ENCODE data around the gene WDR73. TPM values are rescaled to one million over a fixed set of nuclear protein-coding genes. Genes with fewer than 3 reads are reported as not detected.

WDR73 gene
- 56.0 and 88.7 TPM in 2 replicates for total RNA-seq (2011; cell fraction: chromatin; rRNA removed; ENCODE audit: low replicate concordance)
- total RNA-seq (2011; cell fraction: nucleolus; rRNA removed) = 38.7 and 40.2 TPM in 2 replicates
- 39.6 and 44.4 TPM in 2 replicates for total RNA-seq (2011; cell fraction: nucleoplasm; rRNA removed)
- total RNA-seq (2014; rRNA removed) (20.7 and 21.7 TPM in 2 replicates), total RNA-seq (2014; rRNA removed; fragmentation: Illumina TruSeq; extraction: Trizol) (24.3 and 24.4 TPM in 2 replicates), total RNA-seq (2015; rRNA removed; fragmentation: Illumina TruSeq; extraction: Trizol) (18.6 and 19.8 TPM in 2 replicates), total RNA-seq (2021) (21.7 and 22.8 TPM in 2 replicates), polyA plus RNA-seq (2011; rRNA removed) (20.1 and 24.3 TPM in 2 replicates), polyA plus RNA-seq (2014; fragmentation: Illumina TruSeq; extraction: Trizol) (21.9 and 25.4 TPM in 2 replicates), polyA plus RNA-seq (2014; fragmentation: Nextera tagmentation; extraction: Ambion mirVana) (10 to 100 TPM in 1 of 2 experiments, 1 to 10 TPM in 1; 9.2 to 11.5 TPM), polyA plus RNA-seq (2014; rRNA removed) (23.9 and 30.7 TPM in 2 replicates), polyA minus RNA-seq (2011; rRNA and poly(A)+ RNA removed) (23.4 and 29.0 TPM in 2 replicates), Bru-seq, nascent RNA (percentile 77 among the genes with signal in this experiment), BruChase-seq, experiment 1, labeled RNA remaining after a 2-hour chase (percentile 71 among the genes with signal in this experiment), BruChase-seq, experiment 2, labeled RNA remaining after a 6-hour chase (percentile 70 among the genes with signal in this experiment)
- polyA plus RNA-seq (2011; cell fraction: cytosol; rRNA removed) = 19.5 and 21.1 TPM in 2 replicates
- polyA plus RNA-seq (2011; cell fraction: nucleus; rRNA removed) = 46.9 and 57.8 TPM in 2 replicates
- polyA plus RNA-seq (2012) = 16.7 and 20.6 TPM in 2 replicates
- 6.8 and 11.5 TPM in 2 replicates for polyA minus RNA-seq (2011; cell fraction: cytosol; rRNA and poly(A)+ RNA removed)
- polyA minus RNA-seq (2011; cell fraction: nucleus; rRNA and poly(A)+ RNA removed) = 17.0 and 20.9 TPM in 2 replicates
- long read RNA-seq, experiment 1, full-length matches to known transcripts = 47 of 77 reads
- long read RNA-seq, experiment 1, partial matches to known transcripts = 7 of 77 reads
- long read RNA-seq, experiment 1, other reads (novel, unspliced or antisense) = 23 of 77 reads
- long read RNA-seq, experiment 2, full-length matches to known transcripts = 14 of 25 reads
- long read RNA-seq, experiment 2, partial matches to known transcripts = 7 of 25 reads
- long read RNA-seq, experiment 2, other reads (novel, unspliced or antisense) = 4 of 25 reads
- long read RNA-seq, experiment 3, full-length matches to known transcripts = 28 of 36 reads
- long read RNA-seq, experiment 3, partial matches to known transcripts = 1 of 36 reads
- long read RNA-seq, experiment 3, other reads (novel, unspliced or antisense) = 7 of 36 reads

DNA sequence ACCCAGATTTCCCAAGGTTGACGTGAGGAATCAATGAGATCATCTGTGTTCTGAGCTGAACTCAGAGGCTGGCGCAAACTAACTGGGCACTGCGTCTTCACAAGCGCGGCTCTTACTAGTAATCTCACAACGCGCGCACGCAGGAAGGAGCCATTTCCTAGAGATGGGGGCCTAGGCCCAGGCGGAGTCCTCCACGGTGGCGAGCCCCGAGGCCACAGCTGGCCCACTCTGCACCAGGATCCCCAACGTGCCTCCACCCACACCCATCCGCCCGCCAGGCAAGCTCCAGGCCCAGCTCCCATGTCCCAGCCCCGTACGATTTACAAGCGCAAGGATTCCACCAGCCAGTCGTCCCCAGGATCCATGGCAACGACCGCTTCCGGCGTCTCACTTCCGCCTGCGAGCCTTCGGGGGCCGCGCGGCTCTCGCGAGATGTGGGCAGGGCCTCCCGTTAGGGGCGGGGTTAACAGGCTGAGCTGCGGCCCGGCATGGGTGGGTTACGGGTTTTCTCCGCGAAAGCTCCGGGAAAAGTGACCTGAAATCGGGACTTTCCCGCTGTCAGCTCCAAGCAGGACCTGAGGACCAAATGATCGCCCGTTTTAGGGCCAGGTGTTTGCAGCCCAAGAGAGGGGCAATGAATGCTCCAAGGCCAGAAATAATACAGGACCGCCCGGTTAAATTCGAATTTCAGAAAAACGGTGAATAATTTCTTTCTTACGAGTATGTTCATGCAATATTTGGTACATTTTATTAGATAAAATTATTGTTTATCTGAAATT, at the start of gene WDR73:
Gene WDR73 (minus strand): TSS at position 374 of the 779 bp plus-strand sequence. CDS start 9 bp downstream, at position 365.
- CTCF ChIA-PET (ENCODE audit: low intra/inter-chr PET ratio) = interaction anchor here (1.0 kb wide), 1 partner anchor 167 kb away, joined by 3 read pairs; no protein-coding TSS in a partner anchor
- no peaks in the 10 kb centered on the region for H3K9me3 ChIP-seq (replicated peaks; ENCODE audit: control insufficient read depth, insufficient read depth, low read depth, low read length)
- intact Hi-C loops (cut with micrococcal nuclease) = loop anchor here (2.0 kb wide), 1 partner anchor 167 kb away; no protein-coding TSS in a partner anchor
- H2AFZ ChIP-seq (ENCODE audit: low read depth, low read length) = peak within 1 kb of the TSS; percentile 95
- H3K27me3 ChIP-seq (ENCODE audit: control insufficient read depth in 2 of 2, insufficient read depth in 2 of 2, low read length in 2 of 2) = no peaks in the 10 kb centered on the region
- peaks cover 29% of the 10 kb centered on the region; the same call in 2 of the 3 replicates for H3K36me3 ChIP-seq (ENCODE audit: control insufficient read depth, insufficient read depth, low read length)
- H3K27ac ChIP-seq (ENCODE audit: extremely low read depth, low read depth, low read length) = peak within 1 kb of the TSS; percentile 72
- TSS peak; percentile 91 for BruUV-seq (replicated peaks)
- H3K4me3 ChIP-seq = peak within 1 kb of the TSS; percentile 78
- H3K9ac ChIP-seq (ENCODE audit: insufficient read depth in 1 of 2, low read depth in 2 of 2, low read length in 2 of 2) = peak within 1 kb of the TSS; percentile 85 to 97
- ATAC-seq = peak; percentile 99
- H4K20me1 ChIP-seq (replicated peaks; ENCODE audit: control insufficient read depth, insufficient read depth, low read length) = no peaks in the 10 kb centered on the region; the same call in 1 of the 2 replicates
- H3K9me1 ChIP-seq (ENCODE audit: control insufficient read depth, insufficient read depth, low read length) = peaks cover 2% of the 10 kb centered on the region
- peak; percentile 93 to 97 (median 96) for DNase-seq (ENCODE audit: extremely low read depth in 1 of 4, low spot score in 3 of 4)
- H3K79me2 ChIP-seq (ENCODE audit: control insufficient read depth, insufficient read depth, low read length) = peaks cover 17% of the 10 kb centered on the region
- FAIRE-seq = peak; percentile 98
- under 1% methylated on average over 39 of the region's 49 CpGs for WGBS (ENCODE audit: insufficient coverage, low coverage, missing lambda C conversion rate)
- POLR2A ChIA-PET = interaction anchor here (0.7 to 1.6 kb wide), 5 partner anchors 9 to 174 kb away, joined by 3 read pairs; no protein-coding TSS in a partner anchor
- in situ Hi-C loops (cut with MboI) = no loop called here
- peak within 1 kb of the TSS; percentile 86 for H3K4me2 ChIP-seq (ENCODE audit: insufficient read depth, low read length)
- peaks cover 6 to 24% of the 10 kb centered on the region in 2 experiments; a peak in 3 of 5 replicates for H3K4me1 ChIP-seq (replicated peaks in 1 of 2; ENCODE audit: control insufficient read depth in 2 of 2, insufficient read depth in 2 of 2, low read length in 2 of 2)
- TF ChIP-seq, protein P1, sequence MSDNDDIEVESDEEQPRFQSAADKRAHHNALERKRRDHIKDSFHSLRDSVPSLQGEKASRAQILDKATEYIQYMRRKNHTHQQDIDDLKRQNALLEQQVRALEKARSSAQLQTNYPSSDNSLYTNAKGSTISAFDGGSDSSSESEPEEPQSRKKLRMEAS (CRISPR knock-in tag; IDR thresholded peaks at IDR 0.05) = peak; percentile 60
- TF ChIP-seq, protein P2, sequence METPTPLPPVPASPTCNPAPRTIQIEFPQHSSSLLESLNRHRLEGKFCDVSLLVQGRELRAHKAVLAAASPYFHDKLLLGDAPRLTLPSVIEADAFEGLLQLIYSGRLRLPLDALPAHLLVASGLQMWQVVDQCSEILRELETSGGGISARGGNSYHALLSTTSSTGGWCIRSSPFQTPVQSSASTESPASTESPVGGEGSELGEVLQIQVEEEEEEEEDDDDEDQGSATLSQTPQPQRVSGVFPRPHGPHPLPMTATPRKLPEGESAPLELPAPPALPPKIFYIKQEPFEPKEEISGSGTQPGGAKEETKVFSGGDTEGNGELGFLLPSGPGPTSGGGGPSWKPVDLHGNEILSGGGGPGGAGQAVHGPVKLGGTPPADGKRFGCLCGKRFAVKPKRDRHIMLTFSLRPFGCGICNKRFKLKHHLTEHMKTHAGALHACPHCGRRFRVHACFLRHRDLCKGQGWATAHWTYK (CRISPR knock-in tag; IDR thresholded peaks at IDR 0.05) = 0 out of 2 replicates have a peak, but pooled peaks have one; percentile 28
- TF ChIP-seq ARHGAP35 (IDR thresholded peaks at IDR 0.05; ENCODE audit: partially characterized antibody) (peak; percentile 95), MAFF (IDR thresholded peaks at IDR 0.05; ENCODE audit: low read length) (peak; percentile 82; the same call in 1 of the 2 replicates), PRMT5 (CRISPR knock-in tag; IDR thresholded peaks at IDR 0.05) (no peak), RHOXF2B (CRISPR knock-in tag; conservative IDR thresholded peaks at IDR 0.05) (no peak), CBX3 (IDR thresholded peaks at IDR 0.05; ENCODE audit: borderline replicate concordance in 1 of 2, low read length in 2 of 2) (no peak), ZNF184 (CRISPR knock-in tag; IDR thresholded peaks at IDR 0.05) (no peak), PHF20 (IDR thresholded peaks at IDR 0.05; ENCODE audit: partially characterized antibody) (peak; percentile 94), BACH1 (tag; IDR thresholded peaks at IDR 0.05) (no peak), MED1 (CRISPR knock-in tag; IDR thresholded peaks at IDR 0.05; ENCODE audit: borderline replicate concordance) (no peak), ZNF778 (CRISPR knock-in tag; IDR thresholded peaks at IDR 0.05) (no peak), EHMT2 (IDR thresholded peaks at IDR 0.05) (no peak)
- TF ChIP-seq, protein P3, sequence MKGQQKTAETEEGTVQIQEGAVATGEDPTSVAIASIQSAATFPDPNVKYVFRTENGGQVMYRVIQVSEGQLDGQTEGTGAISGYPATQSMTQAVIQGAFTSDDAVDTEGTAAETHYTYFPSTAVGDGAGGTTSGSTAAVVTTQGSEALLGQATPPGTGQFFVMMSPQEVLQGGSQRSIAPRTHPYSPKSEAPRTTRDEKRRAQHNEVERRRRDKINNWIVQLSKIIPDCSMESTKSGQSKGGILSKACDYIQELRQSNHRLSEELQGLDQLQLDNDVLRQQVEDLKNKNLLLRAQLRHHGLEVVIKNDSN (CRISPR knock-in tag; IDR thresholded peaks at IDR 0.05) = 0 out of 2 replicates have a peak, but pooled peaks have one; percentile 34
